ENCODE results near the gene IQSEC1.

The IQSEC1 gene

GRCh38 chr3:13046569-13047274, 26.5 kb downstream of the IQSEC1 start:
- H3K4me3 ChIP-seq (ENCODE audit: control insufficient read depth, low read depth, low read length) = no peak overlapping the region
- TF ChIP-seq CTCF (conservative IDR thresholded peaks at IDR 0.05; ENCODE audit: control insufficient read depth, insufficient read depth, low read depth, low read length) = no peak
- no peak for DNase-seq (ENCODE audit: low read depth)

GRCh38 chr3:13045904-13046568, 27.2 kb downstream of the IQSEC1 start:
- no peak for TF ChIP-seq CTCF (conservative IDR thresholded peaks at IDR 0.05; ENCODE audit: control insufficient read depth, insufficient read depth, low read depth, low read length)
- H3K4me3 ChIP-seq (ENCODE audit: control insufficient read depth, low read depth, low read length) = no peak overlapping the region
- DNase-seq (ENCODE audit: low read depth) = no peak

- no peak for TF ChIP-seq CTCF (conservative IDR thresholded peaks at IDR 0.05; ENCODE audit: control insufficient read depth, insufficient read depth, low read depth, low read length)
- DNase-seq (ENCODE audit: low read depth) = no peak
- H3K4me3 ChIP-seq (ENCODE audit: control insufficient read depth, low read depth, low read length) = no peak overlapping the region
Measured at GRCh38 chr3:13045241-13045903, 27.9 kb downstream of the IQSEC1 start.

- H3K4me3 ChIP-seq (ENCODE audit: control insufficient read depth, low read depth, low read length) = no peak overlapping the region
- DNase-seq (ENCODE audit: low read depth) = no peak
- no peak for TF ChIP-seq CTCF (conservative IDR thresholded peaks at IDR 0.05; ENCODE audit: control insufficient read depth, insufficient read depth, low read depth, low read length)
Measured at GRCh38 chr3:13044496-13045240, 28.6 kb downstream of the IQSEC1 start.

DNA sequence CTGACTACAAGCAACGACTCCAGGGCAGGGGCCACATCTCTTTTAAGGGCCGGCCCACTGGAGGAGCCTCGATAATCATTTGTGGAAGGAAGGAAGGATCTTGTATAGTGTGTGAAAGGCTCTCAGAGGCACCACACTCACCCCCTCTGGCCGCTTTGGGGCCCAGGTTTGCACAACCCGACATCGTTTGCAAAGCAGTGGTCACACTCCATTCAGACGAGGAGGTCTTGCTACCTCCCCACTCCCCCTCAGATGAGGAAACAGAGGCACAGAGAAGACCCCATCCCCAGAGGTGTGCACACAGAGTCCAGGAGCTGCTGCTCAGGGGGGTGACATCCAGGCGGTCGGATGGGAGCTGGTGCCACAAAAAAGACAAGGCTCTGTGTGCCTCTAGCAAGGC, 29.6 kb downstream of the IQSEC1 start:
- no peak for TF ChIP-seq CTCF (conservative IDR thresholded peaks at IDR 0.05; ENCODE audit: control insufficient read depth, insufficient read depth, low read depth, low read length)
- H3K4me3 ChIP-seq (ENCODE audit: control insufficient read depth, low read depth, low read length) = no peak overlapping the region
- no peak for DNase-seq (ENCODE audit: low read depth)

- H3K4me3 ChIP-seq (ENCODE audit: control insufficient read depth, low read depth, low read length) = no peak overlapping the region
- no peak for TF ChIP-seq CTCF (conservative IDR thresholded peaks at IDR 0.05; ENCODE audit: control insufficient read depth, insufficient read depth, low read depth, low read length)
Measured at GRCh38 chr3:13042715-13043271, 30.4 kb downstream of the IQSEC1 start.

More at GRCh38 chr3:13042715-13043271, 30.4 kb downstream of the IQSEC1 start:
- no peak for DNase-seq (ENCODE audit: low read depth)

All from fibroblast of mammary gland (primary cell).